GM12892 (cell line): ENCODE measurements around the gene OR56A5.

Experiments used
- POLR2A ChIP-seq: IDR thresholded peaks from 2 replicates; pipeline ENCODE4 v1.6.1; 2011; ENCODE audit warnings: low read depth, low read length, control low read depth
- POLR2AphosphoS5 ChIP-seq: IDR thresholded peaks from 2 replicates; pipeline ENCODE4 v1.6.1; 2011; ENCODE audit warnings: low read depth, low read length, control low read depth
- TAF1 ChIP-seq: IDR thresholded peaks from 2 replicates; pipeline ENCODE4 v1.6.1; 2011; ENCODE audit warnings: low read depth, mild to moderate bottlenecking, control low read depth, low read length, borderline replicate concordance

GRCh38 chr11:5931061-5931460, 37.2 kb downstream of the OR56A5 start:
- TF ChIP-seq POLR2A (no peak), POLR2AphosphoS5 (no peak), TAF1 (no peak)
